K562 (cell line): ENCODE measurements around the gene PMPCA. TPM values are rescaled to one million over a fixed set of nuclear protein-coding genes. Genes with fewer than 3 reads are reported as not detected.

Source experiments
- C11orf30 ChIP-seq: fragments of 450-650 bp; IDR thresholded peaks from 2 replicates; pipeline ENCODE4 v1.6.1; 2016; ENCODE audit warnings: low read depth, mild to moderate bottlenecking
- CHD1 ChIP-seq: fragments of 200-600 bp; sonication (generic); IDR thresholded peaks from one replicate; pipeline ENCODE4 v1.6.1; 2012; ENCODE audit warnings: mild to moderate bottlenecking, moderate library complexity, low read length, inconsistent platforms
- CTBP1 ChIP-seq: fragments of 450-650 bp; IDR thresholded peaks from 2 replicates; pipeline ENCODE4 v1.6.1; 2016; ENCODE audit warnings: borderline replicate concordance
- DDX20 ChIP-seq: fragments of 450-650 bp; IDR thresholded peaks from 2 replicates; pipeline ENCODE4 v1.6.1; 2016; ENCODE audit warnings: missing genetic modification characterization, low read depth, mild to moderate bottlenecking, missing compliant biosample characterization, moderate library complexity
- ETV5 ChIP-seq: sonication (generic); formaldehyde crosslinking; IDR thresholded peaks from 2 replicates; pipeline ENCODE4 v1.4.0; 2020; ENCODE audit warnings: low read depth, mild to moderate bottlenecking, missing genetic modification reagents
- LEF1 ChIP-seq: fragments of 450-650 bp; IDR thresholded peaks from 2 replicates; pipeline ENCODE4 v1.6.1; 2016; ENCODE audit warnings: mild to moderate bottlenecking
- MIER1 ChIP-seq: fragments of 450-650 bp; IDR thresholded peaks from 2 replicates; pipeline ENCODE4 v1.6.1; 2016; ENCODE audit warnings: antibody characterized with exemption, mild to moderate bottlenecking, low read depth
- NR2C1 ChIP-seq, 2 experiments: fragments of 450-650 bp; IDR thresholded peaks; 2 replicates each; pipeline ENCODE4 v1.6.1; 2017; ENCODE audit warnings: mild to moderate bottlenecking in 2 of 2, antibody characterized with exemption in 1 of 2, inconsistent platforms in 1 of 2, missing compliant biosample characterization in 1 of 2, missing genetic modification characterization in 1 of 2
- NRF1 ChIP-seq, 2 experiments: fragments of 450-650 bp; IDR thresholded peaks in 1 of 2; conservative IDR thresholded peaks in 1 of 2; 2 replicates each; pipeline ENCODE4 v1.6.1; 2014; ENCODE audit warnings: mild to moderate bottlenecking in 2 of 2
- PML ChIP-seq: IDR thresholded peaks from 2 replicates; pipeline ENCODE4 v1.6.1; 2012; ENCODE audit warnings: low read length, inconsistent platforms
- POLR2H ChIP-seq: IDR thresholded peaks from 2 replicates; pipeline ENCODE4 v1.6.1; 2016; ENCODE audit warnings: missing genetic modification characterization, low read depth, mild to moderate bottlenecking, control low read depth, missing compliant biosample characterization, moderate library complexity
- U2AF1 ChIP-seq: fragments of 200-400 bp; formaldehyde crosslinking; optimal IDR thresholded peaks from 2 replicates; pipeline ENCODE3; 2017; ENCODE audit warnings: mild to moderate bottlenecking, low read depth, low read length, moderate library complexity
- YY1 ChIP-seq, 3 experiments: IDR thresholded peaks; 2 replicates each; pipeline ENCODE4 v1.6.1; 2011; ENCODE audit warnings: low read length in 2 of 3, mild to moderate bottlenecking in 2 of 3, moderate library complexity in 2 of 3, borderline replicate concordance in 1 of 3, control low read depth in 1 of 3, low read depth in 1 of 3; ENCODE audit not compliant: insufficient read depth in 3 of 3, insufficient replicate concordance in 2 of 3, control insufficient read depth in 1 of 3, insufficient read length in 1 of 3; ENCODE audit errors: extremely low read depth in 1 of 3
- ZBTB17 ChIP-seq: fragments of 450-650 bp; formaldehyde crosslinking; IDR thresholded peaks from 2 replicates; pipeline ENCODE4 v1.4.0; 2020; ENCODE audit warnings: mild to moderate bottlenecking
- ZNF24 ChIP-seq: fragments of 450-650 bp; IDR thresholded peaks from 2 replicates; pipeline ENCODE4 v1.6.1; 2016
- polyA plus RNA-seq, 8 experiments: library from polyadenylated mRNA; depleted of rRNA in 4 of 8; stranded (reverse) in 5 of 8; unstranded in 3 of 8; fragments of >200 nt; fragmentation: Nextera tagmentation in 2 of 8; fragmentation: Illumina TruSeq in 1 of 8; extraction: Ambion mirVana in 2 of 8; extraction: Trizol in 1 of 8; gene quantifications; 2 replicates each; pipeline versions ENCODE4 v1.2.1 to v1.2.3, GENCODE V29; 2011 to 2014; ENCODE audit warnings: inconsistent platforms in 1 of 8, missing spikeins in 1 of 8
- total RNA-seq, 7 experiments: library from RNA; depleted of rRNA in 6 of 7; stranded (reverse); fragments of >200 nt in 6 of 7; fragmentation: Illumina TruSeq in 2 of 7; extraction: Trizol in 2 of 7; gene quantifications; 2 replicates each; pipeline versions ENCODE4 v1.2.1 to v1.2.3, GENCODE V29; 2011 to 2021; ENCODE audit warnings: low replicate concordance in 1 of 7
- TF ChIP-seq, protein P1 (sequence below): fragments of 250-450 bp; sonication (Bioruptor Pico); IDR thresholded peaks from 2 replicates; pipeline ENCODE4 v1.5.0; 2021
- TF ChIP-seq, protein P2 (sequence below): conservative IDR thresholded peaks from 2 replicates; pipeline ENCODE4 v1.6.1; 2011; ENCODE audit warnings: low read depth, mild to moderate bottlenecking, low read length; ENCODE audit not compliant: control insufficient read depth
- TF ChIP-seq, protein P3 (sequence below): fragments of 200-800 bp; sonication (Bioruptor generic); IDR thresholded peaks from 2 replicates; pipeline ENCODE4 v1.6.1; 2017; ENCODE audit warnings: missing genetic modification characterization, missing compliant biosample characterization
- TF ChIP-seq, protein P4 (sequence below): fragments of 250-450 bp; sonication (Bioruptor Pico); IDR thresholded peaks from 2 replicates; pipeline ENCODE4 v1.9.0; 2021; ENCODE audit warnings: mild to moderate bottlenecking, inconsistent platforms
- TF ChIP-seq, protein P5 (sequence below): sonication (generic); formaldehyde crosslinking; IDR thresholded peaks from 2 replicates; pipeline ENCODE4 v1.8.0; 2022; ENCODE audit warnings: mild to moderate bottlenecking, missing genetic modification reagents

Gene PMPCA
- total and polyA plus RNA-seq, 9 of the 15 experiments (the other 6 are each of a cell fraction or from before 2014, with no cell fraction given), result 23.9 to 143 (median 86.6) TPM

DNA sequence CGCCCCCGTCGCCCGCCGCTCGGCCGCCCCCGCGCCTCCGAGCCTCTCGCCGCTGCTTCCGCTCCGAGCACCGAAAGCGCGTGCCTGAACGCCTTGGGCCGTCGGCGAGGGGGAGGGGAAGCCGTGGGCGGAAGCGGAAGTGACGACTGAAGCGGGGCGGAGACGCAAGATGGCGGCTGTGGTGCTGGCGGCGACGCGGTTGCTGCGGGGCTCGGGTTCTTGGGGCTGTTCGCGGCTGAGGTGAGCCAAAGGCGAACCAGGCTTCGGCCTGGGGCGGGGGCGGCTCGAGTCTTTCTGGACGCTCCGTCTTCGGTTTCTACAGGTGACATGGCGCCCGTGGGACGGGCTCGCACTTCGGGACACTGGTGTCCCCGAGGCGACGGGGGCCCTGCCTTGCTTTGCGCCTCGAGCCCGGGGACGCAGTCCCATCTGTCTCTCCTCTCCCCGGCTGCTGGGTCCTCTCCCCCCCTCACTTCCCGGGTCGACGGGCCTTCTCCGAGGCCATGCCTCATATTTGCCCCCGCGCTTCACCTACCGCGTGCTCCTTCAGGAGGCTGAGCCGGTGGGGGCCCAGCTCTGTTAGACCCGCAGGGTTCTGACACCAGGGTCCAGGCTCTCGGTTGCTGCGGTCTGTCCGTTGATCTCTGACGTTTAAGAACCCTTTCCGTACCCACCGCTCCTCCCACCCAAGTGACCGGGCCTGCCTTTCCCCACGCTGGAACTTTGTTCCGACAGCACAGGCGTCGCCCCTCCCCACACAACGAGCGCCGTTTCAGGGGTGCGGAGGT lies at the start of gene PMPCA, which contains the start of gene ENTR1 (continued):
- TF ChIP-seq, protein P1, sequence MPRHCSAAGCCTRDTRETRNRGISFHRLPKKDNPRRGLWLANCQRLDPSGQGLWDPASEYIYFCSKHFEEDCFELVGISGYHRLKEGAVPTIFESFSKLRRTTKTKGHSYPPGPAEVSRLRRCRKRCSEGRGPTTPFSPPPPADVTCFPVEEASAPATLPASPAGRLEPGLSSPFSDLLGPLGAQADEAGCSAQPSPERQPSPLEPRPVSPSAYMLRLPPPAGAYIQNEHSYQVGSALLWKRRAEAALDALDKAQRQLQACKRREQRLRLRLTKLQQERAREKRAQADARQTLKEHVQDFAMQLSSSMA (CRISPR knock-in tag), result 0 out of 2 replicates have a peak, but pooled peaks have one; percentile 17
- TF ChIP-seq PML (peak; percentile 65), NRF1 (conservative IDR thresholded peaks at IDR 0.05 in 1 of 2, IDR thresholded peaks at IDR 0.05 in 1 of 2) (peak; percentile 25 to 44; a peak in 3 of 4 replicates), DDX20 (tag) (no peak), ETV5 (CRISPR knock-in tag) (peak; percentile 89), POLR2H (tag) (peak; percentile 71), C11orf30 (peak; percentile 99), ZBTB17 (CRISPR knock-in tag) (peak; percentile 57; the same call in 1 of the 2 replicates), MIER1 (no peak), CTBP1 (peak; percentile 47; the same call in 1 of the 2 replicates), ZNF24 (no peak), NR2C1 (IDR thresholded peaks at IDR 0.05) (no peak), NR2C1 (tag; IDR thresholded peaks at IDR 0.05) (no peak), CHD1 (peak; percentile 64), LEF1 (no peak), U2AF1 (peak; percentile 82), YY1 (IDR thresholded peaks at IDR 0.05; ENCODE audit: borderline replicate concordance in 1 of 3, control insufficient read depth in 1 of 3, extremely low read depth in 1 of 3, insufficient read depth in 3 of 3, insufficient read length in 1 of 3, insufficient replicate concordance in 2 of 3, low read depth in 1 of 3, low read length in 2 of 3) (peak; percentile 92 to 99 (median 96))
- TF ChIP-seq, protein P2, sequence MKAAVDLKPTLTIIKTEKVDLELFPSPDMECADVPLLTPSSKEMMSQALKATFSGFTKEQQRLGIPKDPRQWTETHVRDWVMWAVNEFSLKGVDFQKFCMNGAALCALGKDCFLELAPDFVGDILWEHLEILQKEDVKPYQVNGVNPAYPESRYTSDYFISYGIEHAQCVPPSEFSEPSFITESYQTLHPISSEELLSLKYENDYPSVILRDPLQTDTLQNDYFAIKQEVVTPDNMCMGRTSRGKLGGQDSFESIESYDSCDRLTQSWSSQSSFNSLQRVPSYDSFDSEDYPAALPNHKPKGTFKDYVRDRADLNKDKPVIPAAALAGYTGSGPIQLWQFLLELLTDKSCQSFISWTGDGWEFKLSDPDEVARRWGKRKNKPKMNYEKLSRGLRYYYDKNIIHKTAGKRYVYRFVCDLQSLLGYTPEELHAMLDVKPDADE, result peak; percentile 15; the same call in 1 of the 2 replicates
- TF ChIP-seq, protein P3, sequence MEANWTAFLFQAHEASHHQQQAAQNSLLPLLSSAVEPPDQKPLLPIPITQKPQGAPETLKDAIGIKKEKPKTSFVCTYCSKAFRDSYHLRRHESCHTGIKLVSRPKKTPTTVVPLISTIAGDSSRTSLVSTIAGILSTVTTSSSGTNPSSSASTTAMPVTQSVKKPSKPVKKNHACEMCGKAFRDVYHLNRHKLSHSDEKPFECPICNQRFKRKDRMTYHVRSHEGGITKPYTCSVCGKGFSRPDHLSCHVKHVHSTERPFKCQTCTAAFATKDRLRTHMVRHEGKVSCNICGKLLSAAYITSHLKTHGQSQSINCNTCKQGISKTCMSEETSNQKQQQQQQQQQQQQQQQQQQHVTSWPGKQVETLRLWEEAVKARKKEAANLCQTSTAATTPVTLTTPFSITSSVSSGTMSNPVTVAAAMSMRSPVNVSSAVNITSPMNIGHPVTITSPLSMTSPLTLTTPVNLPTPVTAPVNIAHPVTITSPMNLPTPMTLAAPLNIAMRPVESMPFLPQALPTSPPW, result peak; percentile 89
- TF ChIP-seq, protein P4, sequence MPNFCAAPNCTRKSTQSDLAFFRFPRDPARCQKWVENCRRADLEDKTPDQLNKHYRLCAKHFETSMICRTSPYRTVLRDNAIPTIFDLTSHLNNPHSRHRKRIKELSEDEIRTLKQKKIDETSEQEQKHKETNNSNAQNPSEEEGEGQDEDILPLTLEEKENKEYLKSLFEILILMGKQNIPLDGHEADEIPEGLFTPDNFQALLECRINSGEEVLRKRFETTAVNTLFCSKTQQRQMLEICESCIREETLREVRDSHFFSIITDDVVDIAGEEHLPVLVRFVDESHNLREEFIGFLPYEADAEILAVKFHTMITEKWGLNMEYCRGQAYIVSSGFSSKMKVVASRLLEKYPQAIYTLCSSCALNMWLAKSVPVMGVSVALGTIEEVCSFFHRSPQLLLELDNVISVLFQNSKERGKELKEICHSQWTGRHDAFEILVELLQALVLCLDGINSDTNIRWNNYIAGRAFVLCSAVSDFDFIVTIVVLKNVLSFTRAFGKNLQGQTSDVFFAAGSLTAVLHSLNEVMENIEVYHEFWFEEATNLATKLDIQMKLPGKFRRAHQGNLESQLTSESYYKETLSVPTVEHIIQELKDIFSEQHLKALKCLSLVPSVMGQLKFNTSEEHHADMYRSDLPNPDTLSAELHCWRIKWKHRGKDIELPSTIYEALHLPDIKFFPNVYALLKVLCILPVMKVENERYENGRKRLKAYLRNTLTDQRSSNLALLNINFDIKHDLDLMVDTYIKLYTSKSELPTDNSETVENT (CRISPR knock-in tag), result peak; percentile 46; the same call in 1 of the 2 replicates
- TF ChIP-seq, protein P5, sequence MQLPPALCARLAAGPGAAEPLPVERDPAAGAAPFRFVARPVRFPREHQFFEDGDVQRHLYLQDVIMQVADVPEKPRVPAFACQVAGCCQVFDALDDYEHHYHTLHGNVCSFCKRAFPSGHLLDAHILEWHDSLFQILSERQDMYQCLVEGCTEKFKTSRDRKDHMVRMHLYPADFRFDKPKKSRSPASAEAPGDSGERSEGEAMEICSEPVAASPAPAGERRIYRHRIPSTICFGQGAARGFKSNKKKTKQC, result 0 out of 2 replicates have a peak, but pooled peaks have one; percentile 10
